K562 (cell line): ENCODE measurements around the gene PFDN4. TPM values are rescaled to one million over a fixed set of nuclear protein-coding genes. Genes with fewer than 3 reads are reported as not detected.
"Not testable (repeated sequence)": the region's sequence is repeated elsewhere in the genome, so short reads cannot be mapped to it uniquely, and the experiment has no call there.

ENCODE experiments used
- ATAC-seq: fragments of 200-7000 bp; cut with Tn5 transposase; 3 replicates; pipeline ENCODE4 v1.9.1; 2020; ENCODE audit warnings: moderate library complexity
- BruUV-seq: library from RNA; stranded (reverse); fragments of 400-500 nt; replicated peaks from 2 replicates; lab custom pipeline; 2021; lab: Mats Ljungman, UMichigan
- CTCF ChIA-PET: fragments of 300-600 bp; formaldehyde crosslinking; extraction: SDS; loops from one replicate; lab custom pipeline; 2021; ENCODE audit warnings: low intra/inter-chr PET ratio; lab: Yijun Ruan, JAX
- POLR2A ChIA-PET: fragments of 300-600, 350-650 bp; sonication (Branson Sonifier 250); formaldehyde crosslinking; extraction: SDS; loops from one replicate; lab custom pipeline; 2021; ENCODE audit warnings: antibody characterized with exemption, inconsistent platforms; lab: Yijun Ruan, JAX
- DNase-seq, 4 experiments: peaks; one replicate each; pipeline versions ENCODE4 v3.0.0 to v3.0.0-alpha.2; 2011 to 2018; ENCODE audit warnings: low spot score in 3 of 4, mixed read lengths in 3 of 4; ENCODE audit errors: extremely low read depth in 1 of 4
- FAIRE-seq: peaks from 2 replicates; lab custom pipeline; 2011; peaks lifted over from hg19 to GRCh38; lab: Jason Lieb, UNC
- H2AFZ ChIP-seq: 2 replicates; pipeline ENCODE4 v1.6.0; 2011; ENCODE audit warnings: low read depth, low read length, control low read depth, inconsistent platforms
- H3K27ac ChIP-seq: fragments of 200-600 bp; 3 replicates; pipeline ENCODE4 v1.8.0; 2011; ENCODE audit warnings: low read depth, mild to moderate bottlenecking, control low read depth, inconsistent platforms, low read length, moderate library complexity, mixed read lengths; ENCODE audit errors: extremely low read depth
- H3K27me3 ChIP-seq, 2 experiments: fragments of 300-600 bp in 1 of 2; 2 replicates in 1 of 2; 3 replicates in 1 of 2; pipeline versions ENCODE4 v1.6.0 to v1.8.0; 2011; ENCODE audit warnings: inconsistent platforms in 2 of 2, low read length in 2 of 2, mild to moderate bottlenecking in 1 of 2, mixed read lengths in 1 of 2, moderate library complexity in 1 of 2; ENCODE audit not compliant: control insufficient read depth in 2 of 2, insufficient read depth in 2 of 2
- H3K36me3 ChIP-seq: fragments of 300-600 bp; 3 replicates; pipeline ENCODE4 v1.8.0; 2011; ENCODE audit warnings: mild to moderate bottlenecking, low read length, inconsistent platforms; ENCODE audit not compliant: control insufficient read depth, insufficient read depth
- H3K4me1 ChIP-seq, 2 experiments: fragments of 200-600 bp in 1 of 2; replicated peaks in 1 of 2; 2 replicates in 1 of 2; 3 replicates in 1 of 2; pipeline versions ENCODE4 v1.5.1 to v1.8.0; 2011; ENCODE audit warnings: inconsistent platforms in 2 of 2, low read length in 2 of 2, mild to moderate bottlenecking in 1 of 2, mixed read lengths in 1 of 2, moderate library complexity in 1 of 2; ENCODE audit not compliant: control insufficient read depth in 2 of 2, insufficient read depth in 2 of 2
- H3K4me2 ChIP-seq: 2 replicates; pipeline ENCODE4 v1.6.1; 2011; ENCODE audit warnings: low read length, control low read depth, inconsistent platforms, mixed read lengths; ENCODE audit not compliant: insufficient read depth
- H3K4me3 ChIP-seq: fragments of 200-600 bp; sonication (generic), shearing (Covaris generic); 2 replicates; pipeline ENCODE4 v1.5.1; 2016; ENCODE audit warnings: control low read depth, inconsistent platforms
- H3K79me2 ChIP-seq: fragments of 200-600 bp; 3 replicates; pipeline ENCODE4 v1.8.0; 2011; ENCODE audit warnings: low read length, inconsistent platforms; ENCODE audit not compliant: control insufficient read depth, insufficient read depth
- H3K9ac ChIP-seq, 2 experiments: 2 replicates each; pipeline versions ENCODE4 v1.6.0 to v1.6.1; 2011; ENCODE audit warnings: low read depth in 2 of 2, low read length in 2 of 2, control low read depth in 1 of 2, inconsistent platforms in 1 of 2, mild to moderate bottlenecking in 1 of 2, mixed read lengths in 1 of 2; ENCODE audit not compliant: insufficient read depth in 1 of 2
- H3K9me1 ChIP-seq: one replicate; pipeline ENCODE4 v1.6.0; 2011; ENCODE audit warnings: inconsistent platforms, mild to moderate bottlenecking, low read length, moderate library complexity; ENCODE audit not compliant: control insufficient read depth, insufficient read depth
- H3K9me3 ChIP-seq: replicated peaks from 2 replicates; pipeline ENCODE4 v1.5.1; 2011; ENCODE audit warnings: low read depth, low read length, inconsistent platforms; ENCODE audit not compliant: control insufficient read depth, insufficient read depth
- H4K20me1 ChIP-seq: replicated peaks from 2 replicates; pipeline ENCODE4 v1.6.1; 2011; ENCODE audit warnings: low read length, inconsistent platforms, mixed read lengths; ENCODE audit not compliant: control insufficient read depth, insufficient read depth
- MCM3 ChIP-seq: fragments of 450-650 bp; IDR thresholded peaks from 2 replicates; pipeline ENCODE4 v1.6.1; 2016
- RBM25 ChIP-seq: fragments of 200-400 bp; formaldehyde crosslinking; IDR thresholded peaks from 2 replicates; pipeline ENCODE4 v1.6.1; 2018; ENCODE audit warnings: low read length, low read depth, moderate library complexity; ENCODE audit not compliant: severe bottlenecking
- ZNF146 ChIP-seq: IDR thresholded peaks from one replicate; pipeline ENCODE4 v1.6.1; 2018; ENCODE audit warnings: missing compliant biosample characterization; ENCODE audit not compliant: unreplicated experiment
- WGBS: fragments of 100-300 bp; shearing (Covaris generic); methylation state at CpG from one replicate; pipeline ENCODE4 v1.1.6; 2016; ENCODE audit warnings: low coverage, mixed read lengths; ENCODE audit not compliant: insufficient coverage; ENCODE audit errors: missing lambda C conversion rate; 5-methylcytosine and 5-hydroxymethylcytosine counted together
- in situ Hi-C: fragments of 300-500 bp; cut with MboI; formaldehyde crosslinking; loops from 4 replicates; pipeline ENCODE4 v1.15.0; 2018; ENCODE audit warnings: inconsistent platforms, mixed read lengths
- intact Hi-C: fragments of 100-400 bp; cut with micrococcal nuclease; formaldehyde crosslinking; loops from 2 replicates; pipeline ENCODE4 v1.14.2; 2022
- polyA plus RNA-seq, 8 experiments: library from polyadenylated mRNA; depleted of rRNA in 4 of 8; stranded (reverse) in 5 of 8; unstranded in 3 of 8; fragments of >200 nt; fragmentation: Nextera tagmentation in 2 of 8; fragmentation: Illumina TruSeq in 1 of 8; extraction: Ambion mirVana in 2 of 8; extraction: Trizol in 1 of 8; gene quantifications; 2 replicates each; pipeline versions ENCODE4 v1.2.1 to v1.2.3, GENCODE V29; 2011 to 2014; ENCODE audit warnings: inconsistent platforms in 1 of 8, missing spikeins in 1 of 8
- total RNA-seq, 7 experiments: library from RNA; depleted of rRNA in 6 of 7; stranded (reverse); fragments of >200 nt in 6 of 7; fragmentation: Illumina TruSeq in 2 of 7; extraction: Trizol in 2 of 7; gene quantifications; 2 replicates each; pipeline versions ENCODE4 v1.2.1 to v1.2.3, GENCODE V29; 2011 to 2021; ENCODE audit warnings: low replicate concordance in 1 of 7
- TF ChIP-seq, protein P1 (sequence below): sonication (generic); formaldehyde crosslinking; IDR thresholded peaks from 2 replicates; pipeline ENCODE4 v1.8.0; 2022; ENCODE audit warnings: mild to moderate bottlenecking, missing genetic modification reagents
- TF ChIP-seq, protein P2 (sequence below), 3 experiments: fragments of 200-800 bp in 1 of 3; fragments of 250-450 bp in 1 of 3; fragments of 450-650 bp in 1 of 3; sonication (Bioruptor Pico) in 1 of 3; sonication (Bioruptor generic) in 1 of 3; formaldehyde crosslinking in 1 of 3; IDR thresholded peaks; 2 replicates each; pipeline versions ENCODE4 v1.6.1 to v1.8.0; 2016 to 2022; ENCODE audit warnings: mild to moderate bottlenecking in 2 of 3, missing genetic modification characterization in 2 of 3, missing compliant biosample characterization in 1 of 3, moderate library complexity in 1 of 3

PFDN4 gene
- total and polyA plus RNA-seq, 9 of the 15 experiments (the other 6 are each of a cell fraction or from before 2014, with no cell fraction given) = 60.1 to 214 (median 122) TPM

DNA sequence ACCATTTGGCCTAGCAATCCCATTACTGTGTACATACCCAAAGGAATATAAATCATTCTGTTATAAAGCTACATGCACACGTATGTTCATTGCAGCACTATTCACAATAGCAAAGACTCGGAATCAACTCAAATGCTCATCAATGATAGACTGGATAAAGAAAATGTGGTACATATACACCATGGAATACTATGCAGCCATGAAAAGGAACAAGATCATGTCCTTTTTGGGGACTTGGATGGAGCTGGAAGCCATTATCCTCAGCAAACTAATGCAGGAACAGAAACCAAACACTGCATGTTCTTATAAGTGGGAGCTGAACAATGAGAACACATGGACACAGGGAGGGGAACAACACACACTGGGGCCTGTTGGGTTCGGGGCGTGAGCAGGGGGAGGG is 40.8 kb downstream of the PFDN4 start:
- H3K27ac ChIP-seq, H4K20me1 ChIP-seq, BruUV-seq, H3K27me3 ChIP-seq, H2AFZ ChIP-seq, H3K9me1 ChIP-seq, H3K9ac ChIP-seq, ATAC-seq, H3K79me2 ChIP-seq, H3K36me3 ChIP-seq, H3K9me3 ChIP-seq, DNase-seq, in situ Hi-C loops, H3K4me3 ChIP-seq, FAIRE-seq, intact Hi-C loops, H3K4me2 ChIP-seq: not testable (repeated sequence)
- 0% methylated on average over 3 of the region's 4 CpGs for WGBS
- POLR2A ChIA-PET = interaction anchor here (1.2 kb wide), 1 partner anchor 9 kb away, joined by 3 read pairs; no protein-coding TSS in a partner anchor
- TF ChIP-seq ZNF146 (CRISPR knock-in tag) (peak; percentile 77), RBM25 (peak; percentile 17)
- TF ChIP-seq, all 486 proteins: peak for 2; not testable (repeated sequence) for 484
- CTCF ChIA-PET, H3K4me1 ChIP-seq: not testable (repeated sequence)

DNA sequence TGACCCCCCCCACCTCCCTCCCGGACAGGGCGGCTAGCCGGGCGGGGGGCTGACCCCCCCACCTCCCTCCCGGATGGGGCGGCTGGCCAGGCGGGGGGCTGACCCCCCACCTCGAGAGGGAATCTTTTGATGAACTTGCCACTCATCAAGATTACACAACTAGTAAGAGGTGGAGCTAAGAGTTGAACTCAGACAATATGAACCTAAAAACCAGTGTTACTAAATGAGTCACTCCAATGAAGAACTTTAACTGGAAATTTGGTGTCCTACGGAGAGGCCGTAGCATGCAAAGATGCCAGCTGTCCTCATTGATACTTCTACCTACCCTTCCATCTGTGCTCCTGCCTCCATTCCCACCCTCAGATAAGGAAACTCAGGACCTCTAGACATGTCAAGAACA is 42.8 kb downstream of the PFDN4 start:
- intact Hi-C loops = no loop called here
- Histone ChIP-seq H3K9me3 (no peaks in the 10 kb centered on the region), H3K4me1 (no peaks in the 10 kb centered on the region), H3K79me2 (no peaks in the 10 kb centered on the region), H3K36me3 (no peaks in the 10 kb centered on the region), H2AFZ (no peak overlapping the region), H3K4me2 (no peak overlapping the region), H3K4me3 (no peak overlapping the region), H3K27ac (no peak overlapping the region), H3K27me3 (0 out of 5 replicates have a peak, but pooled peaks cover 0 to 2% of the 10 kb centered on the region in 2 experiments), H4K20me1 (no peaks in the 10 kb centered on the region)
- no TSS peak for BruUV-seq
- no peak for DNase-seq
- FAIRE-seq = no peak
- ChIA-PET CTCF (no interaction called here), POLR2A (interaction anchor here (1.1 kb wide), 1 partner anchor 14 kb away, joined by 3 read pairs; no protein-coding TSS in a partner anchor)
- in situ Hi-C loops = no loop called here
- no peak for TF ChIP-seq MCM3
- TF ChIP-seq, protein P1, sequence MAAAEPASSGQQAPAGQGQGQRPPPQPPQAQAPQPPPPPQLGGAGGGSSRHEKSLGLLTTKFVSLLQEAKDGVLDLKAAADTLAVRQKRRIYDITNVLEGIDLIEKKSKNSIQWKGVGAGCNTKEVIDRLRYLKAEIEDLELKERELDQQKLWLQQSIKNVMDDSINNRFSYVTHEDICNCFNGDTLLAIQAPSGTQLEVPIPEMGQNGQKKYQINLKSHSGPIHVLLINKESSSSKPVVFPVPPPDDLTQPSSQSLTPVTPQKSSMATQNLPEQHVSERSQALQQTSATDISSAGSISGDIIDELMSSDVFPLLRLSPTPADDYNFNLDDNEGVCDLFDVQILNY = no peak
- TF ChIP-seq, protein P2, sequence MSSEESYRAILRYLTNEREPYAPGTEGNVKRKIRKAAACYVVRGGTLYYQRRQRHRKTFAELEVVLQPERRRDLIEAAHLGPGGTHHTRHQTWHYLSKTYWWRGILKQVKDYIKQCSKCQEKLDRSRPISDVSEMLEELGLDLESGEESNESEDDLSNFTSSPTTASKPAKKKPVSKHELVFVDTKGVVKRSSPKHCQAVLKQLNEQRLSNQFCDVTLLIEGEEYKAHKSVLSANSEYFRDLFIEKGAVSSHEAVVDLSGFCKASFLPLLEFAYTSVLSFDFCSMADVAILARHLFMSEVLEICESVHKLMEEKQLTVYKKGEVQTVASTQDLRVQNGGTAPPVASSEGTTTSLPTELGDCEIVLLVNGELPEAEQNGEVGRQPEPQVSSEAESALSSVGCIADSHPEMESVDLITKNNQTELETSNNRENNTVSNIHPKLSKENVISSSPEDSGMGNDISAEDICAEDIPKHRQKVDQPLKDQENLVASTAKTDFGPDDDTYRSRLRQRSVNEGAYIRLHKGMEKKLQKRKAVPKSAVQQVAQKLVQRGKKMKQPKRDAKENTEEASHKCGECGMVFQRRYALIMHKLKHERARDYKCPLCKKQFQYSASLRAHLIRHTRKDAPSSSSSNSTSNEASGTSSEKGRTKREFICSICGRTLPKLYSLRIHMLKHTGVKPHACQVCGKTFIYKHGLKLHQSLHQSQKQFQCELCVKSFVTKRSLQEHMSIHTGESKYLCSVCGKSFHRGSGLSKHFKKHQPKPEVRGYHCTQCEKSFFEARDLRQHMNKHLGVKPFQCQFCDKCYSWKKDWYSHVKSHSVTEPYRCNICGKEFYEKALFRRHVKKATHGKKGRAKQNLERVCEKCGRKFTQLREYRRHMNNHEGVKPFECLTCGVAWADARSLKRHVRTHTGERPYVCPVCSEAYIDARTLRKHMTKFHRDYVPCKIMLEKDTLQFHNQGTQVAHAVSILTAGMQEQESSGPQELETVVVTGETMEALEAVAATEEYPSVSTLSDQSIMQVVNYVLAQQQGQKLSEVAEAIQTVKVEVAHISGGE (CRISPR knock-in tag; IDR thresholded peaks at IDR 0.05) = peak in 1 of 3 experiments; percentile 89; a peak in 2 of 6 replicates
- TF ChIP-seq, all 486 proteins: peak for 1
- H3K9me1 ChIP-seq = no peaks in the 10 kb centered on the region
- ATAC-seq = no peak; the same call in 2 of the 3 replicates
- WGBS = 2% methylated on average over 4 of the region's 10 CpGs
- H3K9ac ChIP-seq = no peak overlapping the region
